Breast epithelium (tissue), 3 donors: Measurements from ENCODE around the gene GTF2H3.

ENCODE experiments used
- CTCF ChIP-seq, 3 donors: fragments of 450-650 bp; IDR thresholded peaks; one replicate each; pipeline ENCODE4 v1.5.1; 2016 to 2017; ENCODE audit warnings: antibody characterized with exemption in 3 of 3, mild to moderate bottlenecking in 3 of 3, moderate library complexity in 3 of 3
- POLR2A ChIP-seq: fragments of 450-650 bp; IDR thresholded peaks from one replicate; pipeline ENCODE4 v1.6.1; 2016; ENCODE audit warnings: antibody characterized with exemption, mild to moderate bottlenecking, moderate library complexity
- POLR2AphosphoS5 ChIP-seq, 3 donors: sonication (generic); formaldehyde crosslinking; IDR thresholded peaks; one replicate each; pipeline ENCODE4 v1.6.1; 2017; ENCODE audit warnings: antibody characterized with exemption in 3 of 3

- TF ChIP-seq POLR2A, result no peak
- no peak for TF ChIP-seq CTCF (IDR thresholded peaks at IDR 0.05)
- no peak for TF ChIP-seq POLR2AphosphoS5 (IDR thresholded peaks at IDR 0.05)
These were observed 62.6 kb downstream of the GTF2H3 start for GRCh38 chr12:123696207-123696606.
